NB4 (cell line): ENCODE measurements around the gene LAMTOR2.

Experiments
- CTCF ChIP-seq: IDR thresholded peaks from one replicate; pipeline ENCODE4 v1.5.1; 2012; ENCODE audit warnings: low read depth, low read length
- MYC ChIP-seq: IDR thresholded peaks from 2 replicates; pipeline ENCODE4 v1.6.1; 2011; ENCODE audit warnings: low read depth, low read length
- POLR2A ChIP-seq: IDR thresholded peaks from 2 replicates; pipeline ENCODE4 v1.6.1; 2011; ENCODE audit warnings: mild to moderate bottlenecking; ENCODE audit not compliant: insufficient read length; ENCODE audit errors: extremely low read depth
- TF ChIP-seq, protein P1 (sequence below): IDR thresholded peaks from 2 replicates; pipeline ENCODE4 v1.6.1; 2011; ENCODE audit warnings: low read depth, low read length

GRCh38 chr1:156081917-156082308, 27.3 kb downstream of the LAMTOR2 start:
- no peak for TF ChIP-seq CTCF
- no peak for TF ChIP-seq POLR2A
- TF ChIP-seq, protein P1, sequence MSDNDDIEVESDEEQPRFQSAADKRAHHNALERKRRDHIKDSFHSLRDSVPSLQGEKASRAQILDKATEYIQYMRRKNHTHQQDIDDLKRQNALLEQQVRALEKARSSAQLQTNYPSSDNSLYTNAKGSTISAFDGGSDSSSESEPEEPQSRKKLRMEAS = no peak
- no peak for TF ChIP-seq MYC
